Neural crest cell (in vitro differentiated cells): ENCODE results near the gene SMAD2. TPM values are rescaled to one million over a fixed set of nuclear protein-coding genes. Genes with fewer than 3 reads are reported as not detected.
"Not testable (repeated sequence)": the region's sequence is repeated elsewhere in the genome, so short reads cannot be mapped to it uniquely, and the experiment has no call there.

Experiments used
- DNase-seq: peaks from one replicate; pipeline ENCODE4 v3.0.0; 2021; ENCODE audit warnings: low read depth, mixed read lengths, low spot score
- H3K27ac Mint-ChIP-seq: one replicate; pipeline ENCODE4 v1.8.0; 2021; ENCODE audit warnings: mild to moderate bottlenecking, mixed read lengths; ENCODE audit not compliant: unreplicated experiment
- H3K27me3 Mint-ChIP-seq: 2 replicates; pipeline ENCODE4 v1.8.0; 2021; ENCODE audit warnings: low read depth, mild to moderate bottlenecking, mixed read lengths
- H3K36me3 Mint-ChIP-seq: 2 replicates; pipeline ENCODE4 v1.8.0; 2021; ENCODE audit warnings: low read depth, mild to moderate bottlenecking, mixed read lengths
- H3K4me1 Mint-ChIP-seq: 2 replicates; pipeline ENCODE4 v1.8.0; 2021; ENCODE audit warnings: mixed read lengths
- H3K4me3 Mint-ChIP-seq: one replicate; pipeline ENCODE4 v1.8.0; 2021; ENCODE audit warnings: mild to moderate bottlenecking, mixed read lengths
- H3K9me3 Mint-ChIP-seq: 2 replicates; pipeline ENCODE4 v1.8.0; 2021; ENCODE audit warnings: mixed read lengths
- total RNA-seq: library from RNA; stranded (reverse); gene quantifications from 2 replicates; pipeline ENCODE4 v1.2.1, GENCODE V29; 2021
- TF ChIP-seq, protein P1 (sequence below): fragments of 200-600 bp; sonication (generic); conservative IDR thresholded peaks from 2 replicates; pipeline ENCODE4 v1.5.0; 2021; ENCODE audit warnings: antibody characterized with exemption, mild to moderate bottlenecking

SMAD2 gene
- total RNA-seq, 1 donor from 2014 or later, result 117 TPM

DNA sequence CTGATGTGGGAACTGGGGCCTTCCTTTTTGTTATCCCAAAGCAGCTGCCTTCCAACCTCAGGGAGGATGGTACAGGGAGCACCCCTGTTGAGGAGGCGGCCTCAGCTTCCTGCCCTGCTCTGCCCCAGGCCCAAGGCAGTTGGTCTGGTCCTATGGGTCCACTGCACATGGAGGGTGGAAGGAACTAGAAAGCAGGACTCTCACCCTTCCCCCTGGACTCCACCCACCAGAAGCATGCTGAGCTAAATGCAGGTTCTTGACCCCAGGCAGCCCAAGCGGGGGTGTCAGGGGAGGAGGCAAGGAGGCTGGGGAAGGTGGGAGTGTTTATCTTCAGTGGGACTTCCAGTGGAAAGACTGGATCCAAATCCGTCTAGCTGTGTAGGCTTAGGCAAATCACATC, 158.5 kb downstream of the SMAD2 start:
- Mint-ChIP-seq H3K4me1 (no peaks in the 10 kb centered on the region), H3K9me3 (no peaks in the 10 kb centered on the region), H3K36me3 (no peaks in the 10 kb centered on the region), H3K4me3 (no peak overlapping the region), H3K27me3 (peaks cover 4% of the 10 kb centered on the region), H3K27ac (no peak overlapping the region)
- no peak for DNase-seq
- TF ChIP-seq, protein P1, sequence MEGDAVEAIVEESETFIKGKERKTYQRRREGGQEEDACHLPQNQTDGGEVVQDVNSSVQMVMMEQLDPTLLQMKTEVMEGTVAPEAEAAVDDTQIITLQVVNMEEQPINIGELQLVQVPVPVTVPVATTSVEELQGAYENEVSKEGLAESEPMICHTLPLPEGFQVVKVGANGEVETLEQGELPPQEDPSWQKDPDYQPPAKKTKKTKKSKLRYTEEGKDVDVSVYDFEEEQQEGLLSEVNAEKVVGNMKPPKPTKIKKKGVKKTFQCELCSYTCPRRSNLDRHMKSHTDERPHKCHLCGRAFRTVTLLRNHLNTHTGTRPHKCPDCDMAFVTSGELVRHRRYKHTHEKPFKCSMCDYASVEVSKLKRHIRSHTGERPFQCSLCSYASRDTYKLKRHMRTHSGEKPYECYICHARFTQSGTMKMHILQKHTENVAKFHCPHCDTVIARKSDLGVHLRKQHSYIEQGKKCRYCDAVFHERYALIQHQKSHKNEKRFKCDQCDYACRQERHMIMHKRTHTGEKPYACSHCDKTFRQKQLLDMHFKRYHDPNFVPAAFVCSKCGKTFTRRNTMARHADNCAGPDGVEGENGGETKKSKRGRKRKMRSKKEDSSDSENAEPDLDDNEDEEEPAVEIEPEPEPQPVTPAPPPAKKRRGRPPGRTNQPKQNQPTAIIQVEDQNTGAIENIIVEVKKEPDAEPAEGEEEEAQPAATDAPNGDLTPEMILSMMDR, result no peak

GRCh38 chr18:47767699-47768098, 162.8 kb downstream of the SMAD2 start:
- no peaks in the 10 kb centered on the region for H3K36me3 Mint-ChIP-seq
- TF ChIP-seq, protein P1, result no peak
- no peak overlapping the region for H3K4me3 Mint-ChIP-seq
- H3K27me3 Mint-ChIP-seq, result peaks cover 7% of the 10 kb centered on the region
- no peaks in the 10 kb centered on the region for H3K4me1 Mint-ChIP-seq
- no peaks in the 10 kb centered on the region for H3K9me3 Mint-ChIP-seq
- no peak overlapping the region for H3K27ac Mint-ChIP-seq
- DNase-seq, result no peak

DNA sequence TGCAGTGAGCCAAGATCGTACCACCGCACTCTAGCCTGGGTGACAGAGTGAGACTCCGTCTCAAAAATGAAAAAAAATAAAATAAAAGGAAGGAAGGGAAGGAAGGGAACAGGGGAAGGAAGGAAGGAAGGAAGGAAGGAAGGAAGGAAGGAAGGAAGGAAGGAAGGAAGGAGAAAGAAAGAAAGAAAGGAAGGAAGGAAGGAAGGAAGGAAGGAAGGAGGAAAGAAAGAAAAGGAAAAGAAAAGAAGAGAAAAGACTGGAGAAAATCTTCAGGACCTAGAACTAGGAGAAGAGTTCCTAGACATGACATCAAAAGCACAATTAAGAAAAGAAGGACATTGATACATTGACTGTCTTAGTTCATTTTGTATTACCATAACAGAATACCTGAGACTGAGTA, 163.3 kb downstream of the SMAD2 start:
- H3K4me1 Mint-ChIP-seq, H3K27ac Mint-ChIP-seq, H3K4me3 Mint-ChIP-seq, H3K36me3 Mint-ChIP-seq, H3K27me3 Mint-ChIP-seq, H3K9me3 Mint-ChIP-seq, DNase-seq: not testable (repeated sequence)
